HG03469 (cell line): Measurements from ENCODE around the gene RNF141.

ENCODE experiments used
- ATAC-seq: cut with Tn5 transposase; IDR thresholded peaks from one replicate; pipeline ENCODE4 v1.9.1; 2021; ENCODE audit warnings: mild to moderate bottlenecking, moderate library complexity, moderate number of reproducible peaks; ENCODE audit not compliant: unreplicated experiment

RNF141 gene

DNA sequence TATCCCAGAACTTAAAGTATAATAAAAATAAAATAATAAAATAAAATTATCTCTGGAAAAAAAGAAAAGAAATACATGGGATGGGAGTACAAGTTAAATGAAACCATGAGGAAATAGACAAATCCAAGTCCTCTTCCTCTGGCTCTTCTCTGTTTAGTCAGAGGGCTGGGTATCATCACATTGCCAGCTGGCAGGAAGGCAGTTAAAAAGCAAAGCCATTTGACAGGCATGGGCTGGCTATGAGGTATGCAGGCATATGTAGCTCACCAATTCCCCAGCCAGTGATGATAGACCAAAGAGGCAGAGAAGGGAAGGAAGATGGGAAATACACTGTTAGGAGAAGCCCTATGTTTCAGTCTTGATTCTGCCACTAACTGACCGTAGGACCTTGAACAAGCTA lies 21.0 kb upstream of the RNF141 start:
- no peak for ATAC-seq

DNA sequence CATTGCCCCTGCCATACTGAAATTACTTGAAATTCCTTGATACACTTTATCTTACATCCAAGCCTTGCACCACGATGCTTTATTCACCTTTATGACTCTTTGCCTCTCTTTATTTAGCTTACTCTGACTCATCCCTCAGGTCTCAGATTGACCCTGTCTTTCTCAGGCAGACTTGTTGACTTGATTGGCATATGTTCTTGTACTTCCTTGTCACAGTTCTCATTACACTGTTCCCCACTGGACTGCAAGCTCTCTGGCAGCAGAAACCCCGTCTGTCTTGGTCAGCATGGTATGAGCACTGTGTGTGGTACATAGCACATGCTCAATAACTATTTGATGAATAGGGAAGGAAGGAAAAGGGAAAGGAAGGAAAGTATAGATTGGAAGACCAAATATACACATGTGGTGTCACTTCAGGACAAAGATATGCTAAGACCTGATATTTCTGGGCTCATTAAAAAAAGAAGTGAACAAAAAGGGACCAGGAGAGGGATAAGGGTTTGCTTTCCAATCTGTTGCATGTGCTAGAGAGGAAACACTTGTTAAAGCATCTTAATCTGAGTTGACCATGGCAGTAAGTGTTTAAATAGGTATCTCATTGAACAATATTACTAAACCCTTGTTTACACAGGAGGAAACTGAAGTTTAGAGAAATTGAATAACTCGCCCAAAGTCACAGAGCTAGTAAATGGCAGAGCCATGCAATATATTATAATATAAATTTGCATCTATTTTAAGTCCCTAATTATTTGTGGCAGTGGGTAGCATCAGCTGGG lies 20.2 kb upstream of the RNF141 start:
- ATAC-seq: no peak

DNA sequence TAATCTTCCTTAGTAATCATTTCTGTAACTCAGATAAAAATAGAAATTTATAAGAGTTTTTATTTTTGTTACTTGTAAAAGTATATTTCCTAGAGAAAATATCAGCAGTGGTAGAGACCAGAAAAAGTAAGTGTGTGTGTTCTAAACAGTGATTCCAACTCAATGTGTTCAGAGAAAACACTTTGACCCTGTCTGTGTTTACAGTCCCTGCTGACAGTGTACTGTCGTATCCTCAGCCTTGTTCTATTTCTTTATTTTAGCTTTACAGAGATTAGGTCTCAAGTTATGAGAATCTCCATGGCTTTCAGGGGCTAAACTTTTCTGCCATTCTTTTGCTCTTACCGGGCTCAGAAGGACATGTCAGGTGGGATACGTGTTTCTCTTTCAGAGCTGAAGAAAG lies 17.3 kb upstream of the RNF141 start:
- no peak for ATAC-seq

DNA sequence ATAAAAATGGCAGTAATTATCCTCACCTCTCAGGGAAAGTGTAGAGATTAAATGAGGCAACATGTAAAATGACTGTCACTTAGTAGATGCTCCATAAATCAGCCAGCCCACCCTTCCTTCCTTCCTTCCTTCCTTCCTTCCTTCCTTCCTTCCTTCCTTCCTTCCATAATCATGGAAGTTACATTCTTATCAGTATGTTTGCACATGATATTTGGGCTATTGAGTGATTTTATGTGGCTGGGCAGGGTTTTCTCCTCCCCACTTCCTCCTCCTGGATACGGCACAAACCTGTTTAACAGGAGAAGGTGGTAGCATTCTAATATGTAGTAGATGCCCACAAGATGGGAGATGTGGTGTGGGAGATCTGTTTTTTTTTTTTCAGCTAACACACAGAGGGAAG lies 15.6 kb upstream of the RNF141 start:
- no peak for ATAC-seq

DNA sequence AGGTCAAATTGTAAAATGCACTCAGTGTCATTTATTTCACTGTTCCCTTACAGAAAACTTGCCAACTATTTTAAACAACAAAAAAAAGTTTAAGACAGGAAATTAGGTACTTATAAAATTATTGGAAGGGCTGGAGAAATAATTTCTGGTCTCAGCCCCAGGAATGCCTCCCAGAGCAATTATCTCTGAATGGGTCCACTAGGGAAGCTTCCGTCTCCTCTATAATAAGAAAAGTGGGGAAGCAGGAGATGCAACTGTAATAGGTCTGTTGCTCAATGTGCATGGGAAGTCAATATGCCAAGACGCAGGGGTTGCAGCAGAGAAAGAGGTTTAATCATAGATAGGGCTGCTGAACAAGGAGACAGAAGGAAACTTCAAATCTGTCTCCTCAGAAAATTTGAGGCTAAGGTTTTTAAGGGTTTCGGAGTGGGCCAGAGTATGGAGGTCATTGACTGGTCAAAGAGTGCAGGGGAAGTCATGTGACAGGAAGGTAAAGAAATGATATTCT lies 10.9 kb upstream of the RNF141 start:
- no peak for ATAC-seq

DNA sequence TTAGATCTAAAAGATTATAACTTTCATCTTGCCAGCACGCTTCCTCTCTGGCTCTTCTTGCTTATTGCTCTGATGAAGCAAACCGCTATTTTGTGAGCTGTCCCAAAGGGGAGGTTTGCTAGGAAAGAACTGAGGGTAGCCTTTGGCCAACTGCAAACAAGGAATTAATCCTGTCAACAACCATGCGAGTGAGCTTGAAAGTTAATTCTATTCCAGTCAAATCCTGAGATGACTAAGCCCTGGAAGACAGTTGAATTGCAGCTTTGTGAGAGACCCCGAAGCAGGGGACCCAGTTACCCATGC lies 10.3 kb upstream of the RNF141 start:
- no peak for ATAC-seq

DNA sequence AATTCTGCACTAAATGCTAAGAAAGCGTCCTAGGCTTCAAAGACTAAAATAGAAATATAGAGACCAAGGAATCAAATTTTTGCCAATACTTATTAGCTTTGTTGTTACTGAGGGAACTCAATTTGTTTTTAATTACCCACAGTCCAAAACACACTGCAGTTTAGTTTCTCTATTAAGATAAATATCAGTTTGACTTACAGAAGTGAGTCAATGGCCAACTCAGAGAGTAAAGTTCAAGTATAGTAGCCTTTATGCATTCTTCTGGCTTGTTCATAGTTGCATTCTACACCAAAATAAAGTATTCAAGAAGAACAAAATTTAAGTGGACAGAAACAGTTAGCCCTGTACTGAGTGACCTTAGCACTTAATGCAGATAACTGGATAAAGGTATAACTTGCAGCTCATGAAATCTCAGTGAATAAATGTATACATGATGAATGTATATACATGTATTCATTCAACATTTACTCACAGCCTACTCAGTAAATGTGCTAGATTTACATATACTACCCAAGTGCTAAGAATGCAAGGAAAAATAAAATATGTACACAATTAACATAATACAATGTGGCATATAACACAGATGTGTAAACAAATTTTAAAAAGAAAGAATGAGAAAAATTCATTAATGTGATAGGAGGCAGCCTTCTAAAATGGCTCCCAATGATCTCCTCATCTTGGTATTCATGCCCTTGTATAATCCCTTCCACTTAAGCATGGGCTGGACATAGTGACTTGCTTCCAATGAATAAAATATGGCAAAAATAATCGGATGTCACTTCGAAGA lies 9.7 kb upstream of the RNF141 start:
- ATAC-seq: no peak

DNA sequence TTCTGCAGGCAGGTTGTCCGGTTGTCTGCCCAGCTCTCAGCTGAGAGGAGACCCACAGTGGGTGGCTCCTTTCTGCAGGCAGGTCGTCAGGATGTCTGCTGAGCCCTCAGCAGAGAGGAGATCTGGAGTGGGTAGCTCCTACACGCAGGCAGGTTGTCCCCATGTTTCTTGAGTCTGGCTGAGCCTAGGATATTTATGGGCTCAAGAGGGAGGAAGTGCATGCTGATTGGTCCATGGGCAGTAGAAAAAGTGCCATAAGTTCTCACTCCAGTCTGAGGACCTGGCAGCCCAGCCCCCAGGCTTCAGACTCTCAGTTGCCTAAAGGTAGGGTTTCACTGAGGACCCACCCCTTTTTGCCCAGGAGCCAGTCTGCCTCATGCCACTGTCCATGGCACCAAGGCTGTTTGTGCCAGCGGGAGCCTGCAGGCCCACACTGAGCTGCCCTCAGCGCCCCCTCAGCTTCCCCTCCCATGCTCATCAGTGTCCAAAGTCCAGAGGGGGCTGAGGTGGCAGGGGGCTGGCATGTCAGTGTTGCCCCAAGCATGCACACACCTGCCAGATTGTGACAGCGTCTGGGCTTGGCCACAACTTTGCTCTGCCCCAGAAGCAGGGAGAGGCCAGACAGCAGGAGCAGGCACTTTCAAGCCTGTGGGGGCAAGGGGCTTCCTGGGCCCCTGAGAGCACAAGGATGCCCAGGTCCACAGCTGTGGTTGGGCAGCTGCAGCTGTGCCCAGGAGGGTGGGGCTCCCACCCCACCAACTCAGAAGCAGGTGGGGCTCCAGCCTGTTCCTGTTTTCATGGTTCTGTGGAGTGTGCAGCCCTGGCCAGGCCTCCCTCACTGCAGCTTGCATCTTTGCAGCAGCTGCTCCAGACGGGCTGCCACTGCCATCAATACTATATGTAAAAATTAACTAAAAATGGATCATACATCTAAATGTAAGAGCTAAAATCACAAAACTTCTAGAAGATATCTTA lies 3.8 kb upstream of the RNF141 start:
- no peak for ATAC-seq

DNA sequence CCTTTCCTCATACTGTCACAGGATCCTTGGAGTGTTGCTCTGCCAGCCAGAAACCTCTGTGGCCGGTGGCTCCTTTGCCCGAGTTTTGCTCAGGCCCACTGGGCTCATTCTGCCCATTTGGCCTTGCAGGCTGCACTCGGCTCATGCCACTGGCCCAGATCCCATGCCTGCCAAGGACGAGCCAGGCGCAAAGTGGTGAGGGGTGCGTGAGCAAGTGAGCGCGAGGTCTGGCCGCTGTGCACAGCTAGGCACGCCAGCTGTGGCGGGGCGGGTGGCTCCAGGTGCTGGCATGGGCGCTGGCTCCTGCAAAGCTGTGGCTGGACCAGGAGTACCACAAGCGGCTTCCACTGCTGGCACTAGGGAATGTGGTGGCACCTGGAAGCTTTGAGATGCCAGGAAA lies 2.8 kb upstream of the RNF141 start:
- ATAC-seq: no peak

DNA sequence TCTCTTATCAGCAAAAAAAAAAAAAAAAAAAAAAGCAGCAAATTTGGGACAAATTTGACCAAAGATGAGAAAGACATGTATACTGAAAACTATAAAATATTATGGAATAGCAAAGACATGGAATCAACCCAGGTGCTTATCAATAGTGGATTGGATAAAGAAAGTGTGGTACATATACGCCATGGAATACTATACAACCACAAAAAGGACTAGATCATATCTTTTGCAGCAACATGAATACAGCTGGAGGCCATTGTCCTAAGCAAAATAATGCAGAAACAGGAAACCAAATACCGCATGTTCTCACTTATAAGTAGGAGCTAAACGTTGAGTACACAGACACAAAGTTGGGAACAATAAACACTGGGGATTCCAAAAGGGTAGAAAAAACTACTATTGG lies 1.8 kb upstream of the RNF141 start:
- ATAC-seq: no peak

DNA sequence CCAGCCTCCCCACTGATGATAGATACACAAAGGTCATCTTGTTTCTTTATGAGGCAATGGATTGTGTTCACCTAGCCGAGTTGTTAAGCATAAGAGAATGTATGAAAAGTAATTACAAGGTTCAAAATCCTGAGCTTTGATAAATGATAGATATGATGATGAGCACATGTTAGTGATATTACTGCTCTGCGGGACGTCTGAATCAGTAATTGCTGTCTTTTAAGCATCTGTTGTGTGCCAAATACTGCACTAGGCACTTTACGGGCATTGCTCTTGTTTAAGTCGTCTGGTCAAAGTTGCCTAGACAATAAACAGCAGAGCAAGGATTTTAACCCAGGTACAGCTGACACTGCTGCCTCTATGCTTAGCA lies 559 bp upstream of the RNF141 start:
- ATAC-seq: no peak

DNA sequence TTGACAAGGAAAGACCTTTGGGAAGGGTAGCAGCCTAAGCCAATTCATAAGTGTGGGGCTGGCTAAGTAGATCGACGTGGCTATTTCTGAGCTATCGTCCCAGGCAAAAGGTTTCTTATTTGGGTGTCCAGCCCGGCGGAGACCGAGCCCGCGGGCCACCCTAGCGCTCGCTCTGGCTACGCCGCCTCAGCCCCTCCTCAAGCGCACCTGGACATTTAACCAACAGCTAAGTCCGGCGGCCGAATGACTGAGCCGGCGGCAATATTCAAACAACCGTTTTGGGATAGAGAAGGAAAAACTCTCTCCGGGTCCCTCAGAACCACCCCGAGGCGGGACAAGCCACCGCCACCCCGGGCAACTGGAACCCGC lies 457 bp downstream of the RNF141 start:
- peak; percentile 11 for ATAC-seq

DNA sequence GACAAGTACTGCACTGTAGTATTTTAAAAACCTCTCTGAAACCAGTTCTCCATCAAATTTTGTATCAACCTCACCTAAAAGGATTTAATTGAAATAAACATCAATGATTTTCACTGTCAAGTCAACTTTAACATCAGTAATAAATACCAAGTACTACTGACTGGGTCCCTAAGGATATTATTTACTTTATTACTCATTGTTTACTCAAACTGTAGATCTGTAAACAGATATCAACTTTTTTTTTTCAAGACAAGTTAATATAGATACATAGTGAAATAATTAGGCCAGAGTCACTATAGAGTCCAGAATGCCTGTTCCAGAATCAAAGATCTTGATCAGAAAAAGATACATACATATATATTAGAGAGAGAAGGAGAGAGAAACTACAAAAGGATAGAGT lies 1.6 kb downstream of the RNF141 start:
- ATAC-seq: no peak

DNA sequence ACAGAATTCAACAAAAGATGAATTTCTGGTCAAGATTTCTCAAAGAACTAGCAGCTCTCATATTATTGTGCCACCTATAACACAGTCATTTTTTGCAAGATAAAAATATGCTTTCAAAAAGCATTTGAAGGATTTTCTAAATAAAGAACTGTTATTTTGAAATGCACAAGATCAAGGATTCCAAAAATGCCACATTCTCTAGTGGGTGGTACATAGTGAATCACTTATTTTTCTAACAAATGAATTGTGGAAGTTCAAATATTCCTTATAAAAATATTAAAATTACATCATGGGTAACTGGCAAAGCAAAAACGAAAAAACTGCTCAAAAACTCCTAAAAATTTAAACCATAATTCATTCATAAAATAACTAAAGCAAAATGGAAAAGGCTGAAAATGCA lies 2.1 kb downstream of the RNF141 start:
- ATAC-seq: no peak

DNA sequence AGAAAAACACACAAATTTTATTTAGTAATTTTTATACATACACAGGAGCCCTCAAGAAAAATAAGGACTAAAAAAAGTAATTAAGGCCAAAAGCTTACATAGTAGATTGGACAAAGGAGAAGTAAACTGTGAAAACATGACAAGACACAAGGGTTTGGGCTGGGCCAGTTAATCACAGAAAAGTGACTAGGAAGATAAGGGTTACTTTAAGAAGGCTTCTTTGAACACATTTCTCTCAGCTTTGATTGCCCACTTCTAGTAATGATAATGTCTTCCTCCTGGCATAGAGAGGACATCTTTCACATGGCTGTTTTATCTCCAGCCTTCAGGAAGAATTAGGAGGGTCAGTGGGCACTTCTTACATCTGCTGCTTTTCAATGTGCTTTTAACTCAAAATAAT lies 3.4 kb downstream of the RNF141 start:
- no peak for ATAC-seq

DNA sequence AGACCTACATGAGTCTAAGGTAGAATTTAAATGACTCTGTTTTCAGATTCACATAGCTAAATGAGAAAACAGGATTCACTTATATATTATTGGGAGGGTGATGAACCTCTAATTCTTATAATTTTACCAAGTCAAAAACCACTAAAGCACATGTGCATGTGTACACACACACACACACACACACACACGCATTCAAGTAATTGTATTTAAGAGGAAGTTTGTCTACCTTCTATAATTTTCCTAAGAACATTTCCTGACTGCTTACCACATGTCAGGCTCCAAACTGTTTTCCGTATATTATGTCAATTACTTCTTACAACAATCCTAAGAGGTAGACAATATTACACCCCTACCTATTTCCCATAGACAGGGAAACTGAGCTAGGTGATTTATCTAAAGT lies 6.7 kb downstream of the RNF141 start:
- ATAC-seq: no peak

DNA sequence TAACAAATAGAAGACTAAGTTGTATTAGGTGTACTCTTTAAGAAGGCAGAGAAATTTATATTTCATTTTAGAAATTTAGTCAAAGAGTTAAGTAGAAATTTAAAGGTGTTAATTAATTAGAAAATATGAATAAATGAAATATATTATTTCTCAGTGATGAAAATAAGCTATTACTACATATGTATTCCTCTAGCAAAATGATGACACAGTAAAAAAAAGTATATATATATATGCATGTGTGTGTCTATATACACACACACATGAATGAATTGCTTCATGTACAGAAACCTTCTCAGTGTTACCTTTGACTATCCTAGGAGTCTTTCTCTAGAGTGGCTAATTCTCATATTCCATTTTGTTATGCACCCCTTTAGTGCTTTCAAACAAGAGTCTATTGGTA lies 7.7 kb downstream of the RNF141 start:
- ATAC-seq: no peak

DNA sequence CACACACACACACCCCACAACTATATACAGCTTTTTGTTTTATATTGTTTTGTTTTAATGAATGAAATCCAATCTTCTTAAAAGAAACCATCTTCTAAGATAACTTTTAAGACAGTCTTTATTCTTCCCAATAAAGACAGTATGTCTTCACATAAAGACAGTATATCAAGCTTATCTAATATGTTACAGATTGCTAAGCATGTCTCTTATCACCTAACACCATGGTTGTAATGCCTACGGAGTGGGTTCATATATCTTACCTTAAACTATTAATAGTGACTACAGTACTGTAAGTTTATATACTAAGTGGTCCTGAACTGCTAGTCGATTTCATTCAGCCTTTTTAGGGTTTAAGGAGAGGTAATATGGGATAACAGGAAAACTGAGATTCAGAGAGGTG lies 8.5 kb downstream of the RNF141 start:
- ATAC-seq: no peak

DNA sequence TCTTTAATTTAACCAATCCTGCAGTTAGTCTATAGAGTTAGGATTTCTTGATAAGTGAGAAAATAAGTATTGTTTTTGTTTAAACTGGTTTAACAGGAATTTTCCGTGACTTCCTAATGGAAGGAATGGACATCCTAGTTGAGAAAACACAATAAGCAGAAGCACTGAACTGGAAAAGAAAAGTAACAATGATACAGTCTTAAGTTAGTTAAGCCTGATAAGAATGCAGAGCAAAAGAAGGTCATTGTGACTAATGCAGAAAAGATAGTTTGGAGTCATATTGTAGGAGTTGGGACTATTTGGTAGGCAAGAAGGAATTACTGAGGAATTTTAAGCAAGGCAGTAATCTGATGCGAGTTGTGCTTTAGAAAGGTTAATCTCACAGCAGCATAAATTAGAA lies 11.7 kb downstream of the RNF141 start:
- no peak for ATAC-seq

DNA sequence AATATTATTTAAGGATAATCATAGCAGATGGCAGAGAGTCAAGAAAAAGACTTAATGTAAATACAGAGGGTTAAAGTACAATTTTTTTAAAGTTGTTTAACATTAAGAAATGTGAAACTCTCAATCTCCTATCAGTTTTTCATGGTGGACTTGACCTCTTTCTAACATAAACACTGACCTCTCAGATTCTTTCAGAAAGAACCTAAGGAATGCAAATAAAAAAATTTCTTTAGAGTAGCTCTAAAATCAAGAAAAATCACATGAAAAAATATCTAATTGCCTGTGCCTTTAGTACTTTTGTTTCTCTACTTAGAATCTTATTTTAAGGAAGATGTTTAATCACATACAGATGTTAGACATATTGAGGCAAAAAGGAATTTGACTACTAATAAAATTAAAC lies 12.9 kb downstream of the RNF141 start:
- ATAC-seq: no peak
